ENCODE data around the gene MLST8.

Gene MLST8

DNA sequence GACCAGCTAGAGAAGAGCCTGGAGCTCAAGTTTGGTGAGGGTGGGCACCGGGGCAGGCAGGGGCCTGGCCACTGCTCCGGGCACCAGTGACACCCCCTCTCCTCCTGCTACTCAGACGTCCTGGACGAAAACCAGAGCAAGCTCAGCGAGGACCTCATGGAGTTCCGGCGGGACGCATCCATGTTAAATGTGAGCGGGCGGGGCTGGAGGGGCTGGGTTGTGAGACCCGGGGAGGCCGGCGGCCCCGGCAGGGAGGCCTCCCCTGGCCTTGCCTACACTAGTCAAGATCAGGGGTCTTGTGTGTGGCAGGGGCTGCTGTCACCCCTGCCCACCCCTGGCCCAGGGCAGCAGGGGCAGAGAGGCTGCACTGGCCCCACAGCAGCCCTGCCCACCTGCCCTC lies 31.9 kb upstream of the MLST8 start:
- DNase-seq (ENCODE audit: low read depth) = no peak
- no peak for TF ChIP-seq CTCF (IDR thresholded peaks at IDR 0.05; ENCODE audit: control insufficient read depth, insufficient read depth, low read depth, low read length, missing control alignments)
- no peak overlapping the region for H3K4me3 ChIP-seq (ENCODE audit: control insufficient read depth, low read depth, low read length)

- TF ChIP-seq CTCF (IDR thresholded peaks at IDR 0.05; ENCODE audit: control insufficient read depth, insufficient read depth, low read depth, low read length, missing control alignments) = no peak
- no peak overlapping the region for H3K4me3 ChIP-seq (ENCODE audit: control insufficient read depth, low read depth, low read length)
These were observed 31.3 kb upstream of the MLST8 start for GRCh38 chr16:2173916-2174315.

GRCh38 chr16:2174396-2175131 lies 30.7 kb upstream of the MLST8 start:
- no peak for DNase-seq (ENCODE audit: low read depth)
- TF ChIP-seq CTCF (IDR thresholded peaks at IDR 0.05; ENCODE audit: control insufficient read depth, insufficient read depth, low read depth, low read length, missing control alignments) = no peak
- H3K4me3 ChIP-seq (ENCODE audit: control insufficient read depth, low read depth, low read length) = no peak overlapping the region

More at GRCh38 chr16:2173916-2174315, 31.3 kb upstream of the MLST8 start:
- no peak for DNase-seq (ENCODE audit: low read depth)

DNA sequence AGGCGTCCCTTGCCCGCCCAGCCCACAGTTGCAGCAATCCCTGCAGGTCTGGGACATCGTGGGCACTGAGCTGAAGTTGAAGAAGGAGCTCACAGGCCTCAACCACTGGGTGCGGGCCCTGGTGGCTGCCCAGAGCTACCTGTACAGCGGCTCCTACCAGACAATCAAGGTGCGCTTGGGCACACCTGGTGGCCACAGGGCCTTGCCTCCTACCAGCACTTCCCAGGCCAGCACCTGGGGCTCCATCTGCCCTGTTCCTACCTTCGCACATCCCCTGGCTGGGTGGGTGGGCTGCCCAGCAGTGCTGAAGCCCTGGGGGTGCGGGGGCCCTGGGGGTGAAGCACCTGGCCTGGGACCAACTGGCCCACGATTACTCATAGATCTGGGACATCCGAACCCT lies 29.8 kb upstream of the MLST8 start:
- no peak for DNase-seq (ENCODE audit: low read depth)
- no peak for TF ChIP-seq CTCF (IDR thresholded peaks at IDR 0.05; ENCODE audit: control insufficient read depth, insufficient read depth, low read depth, low read length, missing control alignments)
- H3K4me3 ChIP-seq (ENCODE audit: control insufficient read depth, low read depth, low read length) = no peak overlapping the region

DNA sequence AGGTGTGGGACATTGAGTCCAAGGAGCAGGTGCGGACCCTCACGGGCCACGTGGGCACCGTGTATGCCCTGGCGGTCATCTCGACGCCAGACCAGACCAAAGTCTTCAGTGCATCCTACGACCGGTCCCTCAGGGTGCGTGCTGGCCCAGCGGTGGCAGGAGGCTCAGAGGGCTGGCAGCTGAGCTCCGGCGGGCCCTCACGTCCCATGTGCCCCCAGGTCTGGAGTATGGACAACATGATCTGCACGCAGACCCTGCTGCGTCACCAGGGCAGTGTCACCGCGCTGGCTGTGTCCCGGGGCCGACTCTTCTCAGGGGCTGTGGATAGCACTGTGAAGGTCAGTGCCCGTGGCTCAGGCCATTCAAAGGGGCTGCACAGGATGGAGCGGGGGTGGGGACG lies 29.2 kb upstream of the MLST8 start:
- no peak for TF ChIP-seq CTCF (IDR thresholded peaks at IDR 0.05; ENCODE audit: control insufficient read depth, insufficient read depth, low read depth, low read length, missing control alignments)
- no peak overlapping the region for H3K4me3 ChIP-seq (ENCODE audit: control insufficient read depth, low read depth, low read length)
- DNase-seq (ENCODE audit: low read depth) = no peak

DNA sequence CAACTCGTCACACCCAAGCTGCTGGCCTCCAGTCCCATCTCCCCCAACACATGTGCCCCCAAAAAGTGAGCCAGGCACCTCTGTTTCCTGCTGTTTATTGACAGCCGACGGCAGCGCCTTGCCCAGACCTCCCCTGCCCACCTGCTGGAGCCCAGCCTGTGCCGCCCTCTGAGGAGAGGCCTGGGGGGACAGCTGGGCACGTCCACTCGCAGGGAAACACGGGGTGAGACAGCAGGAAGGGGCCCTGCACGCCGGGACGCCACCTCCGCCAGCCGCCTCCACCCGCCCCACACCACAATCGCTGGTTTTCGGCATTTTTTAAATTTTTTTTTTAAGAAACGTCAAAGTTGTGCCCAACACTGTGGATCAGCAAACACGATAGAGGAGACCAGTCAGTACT lies 28.2 kb upstream of the MLST8 start:
- no peak for TF ChIP-seq CTCF (IDR thresholded peaks at IDR 0.05; ENCODE audit: control insufficient read depth, insufficient read depth, low read depth, low read length, missing control alignments)
- no peak overlapping the region for H3K4me3 ChIP-seq (ENCODE audit: control insufficient read depth, low read depth, low read length)
- DNase-seq (ENCODE audit: low read depth) = no peak
